Hepatocyte (in vitro differentiated cells): Measurements from ENCODE around the gene WEE2.

Experiments used
- CTCF ChIP-seq: fragments of 200-600 bp; sonication (generic); IDR thresholded peaks from 2 replicates; pipeline ENCODE4 v1.5.1; 2016; ENCODE audit warnings: antibody characterized with exemption, mild to moderate bottlenecking; ENCODE audit not compliant: poor library complexity
- EZH2 ChIP-seq: fragments of 200-600 bp; sonication (generic); IDR thresholded peaks from 2 replicates; pipeline ENCODE4 v1.6.1; 2016; ENCODE audit warnings: antibody characterized with exemption, mild to moderate bottlenecking, borderline replicate concordance

- TF ChIP-seq CTCF = peak; percentile 21
- no peak for TF ChIP-seq EZH2
Observed at GRCh38 chr7:141674702-141675101, 33.5 kb upstream of the WEE2 start.
